Endothelial cell of umbilical vein (primary cell): ENCODE measurements around the gene LRRC8D. TPM values are rescaled to one million over a fixed set of nuclear protein-coding genes. Genes with fewer than 3 reads are reported as not detected.

ENCODE experiments used
- BruUV-seq: library from RNA; stranded (reverse); fragments of 400-500 nt; replicated peaks from 2 replicates; lab custom pipeline; 2021; lab: Mats Ljungman, UMichigan
- CTCF ChIA-PET: fragments of 300-600, 350-600 bp; sonication (Branson Sonifier 250); formaldehyde crosslinking; loops from one replicate; lab custom pipeline; 2021; ENCODE audit warnings: antibody characterized with exemption, inconsistent platforms; lab: Charles Lee
- POLR2A ChIA-PET: fragments of 300-600, 350-600 bp; sonication (Branson Sonifier 250); formaldehyde crosslinking; loops from one replicate; lab custom pipeline; 2021; ENCODE audit warnings: antibody characterized with exemption, inconsistent platforms; lab: Charles Lee
- DNase-seq: peaks from one replicate; pipeline ENCODE4 v3.0.0-alpha.2; 2011; ENCODE audit warnings: low read depth, low spot score
- FAIRE-seq: peaks from 2 replicates; lab custom pipeline; 2011; peaks lifted over from hg19 to GRCh38; lab: Jason Lieb, UNC
- H2AFZ ChIP-seq: 2 replicates; pipeline ENCODE4 v1.6.0; 2012; ENCODE audit warnings: low read depth, low read length, control low read depth, inconsistent platforms
- H3K27ac ChIP-seq: 2 replicates; pipeline ENCODE4 v1.5.1; 2011; ENCODE audit warnings: low read depth, mild to moderate bottlenecking, control low read depth, low read length, moderate library complexity; ENCODE audit not compliant: insufficient read depth
- H3K27me3 ChIP-seq, 2 experiments: 2 replicates each; pipeline versions ENCODE4 v1.6.0 to v1.6.1; 2011; ENCODE audit warnings: low read length in 2 of 2, mixed read lengths in 1 of 2; ENCODE audit not compliant: control insufficient read depth in 2 of 2, insufficient read depth in 2 of 2
- H3K36me3 ChIP-seq, 2 experiments: 2 replicates in 1 of 2; 3 replicates in 1 of 2; pipeline ENCODE4 v1.5.1; 2011; ENCODE audit warnings: low read length in 2 of 2, mild to moderate bottlenecking in 1 of 2, moderate library complexity in 1 of 2; ENCODE audit not compliant: control insufficient read depth in 2 of 2, insufficient read depth in 2 of 2; ENCODE audit errors: extremely low read depth in 1 of 2
- H3K4me1 ChIP-seq: 3 replicates; pipeline ENCODE4 v1.5.1; 2011; ENCODE audit warnings: mild to moderate bottlenecking, low read length; ENCODE audit not compliant: control insufficient read depth, insufficient read depth; ENCODE audit errors: extremely low read depth
- H3K4me2 ChIP-seq: 2 replicates; pipeline ENCODE4 v1.6.1; 2011; ENCODE audit warnings: low read length, control low read depth, mixed read lengths; ENCODE audit not compliant: insufficient read depth
- H3K4me3 ChIP-seq, 3 experiments: fragments of 200-600 bp in 1 of 3; sonication (generic), shearing (Covaris generic) in 1 of 3; replicated peaks in 1 of 3; 2 replicates each; pipeline ENCODE4 v1.5.1; 2011 to 2016; ENCODE audit warnings: control low read depth in 3 of 3, low read length in 3 of 3, mild to moderate bottlenecking in 2 of 3, inconsistent platforms in 1 of 3, low read depth in 1 of 3, moderate library complexity in 1 of 3; ENCODE audit not compliant: insufficient read depth in 1 of 3
- H3K79me2 ChIP-seq: 2 replicates; pipeline ENCODE4 v1.6.0; 2012; ENCODE audit warnings: low read length, inconsistent platforms; ENCODE audit not compliant: control insufficient read depth, insufficient read depth
- H3K9ac ChIP-seq: replicated peaks from 2 replicates; pipeline ENCODE3; 2011; ENCODE audit warnings: low read length, control low read depth; ENCODE audit not compliant: insufficient read depth; ENCODE audit errors: extremely low read depth
- H3K9me1 ChIP-seq: replicated peaks from 3 replicates; pipeline ENCODE4 v1.6.0; 2011; ENCODE audit warnings: mild to moderate bottlenecking, low read length; ENCODE audit not compliant: control insufficient read depth, insufficient read depth; ENCODE audit errors: extremely low read depth
- H3K9me3 ChIP-seq: replicated peaks from 2 replicates; pipeline ENCODE4 v1.5.1; 2012; ENCODE audit warnings: low read length, inconsistent platforms; ENCODE audit not compliant: control insufficient read depth, insufficient read depth
- H4K20me1 ChIP-seq: replicated peaks from 2 replicates; pipeline ENCODE3; 2011; ENCODE audit warnings: mild to moderate bottlenecking, low read length; ENCODE audit not compliant: control insufficient read depth, insufficient read depth; ENCODE audit errors: extremely low read depth
- CTCF ChIP-seq, 2 donors: IDR thresholded peaks; 1 replicate in 1 of 2; 2 replicates in 1 of 2; pipeline ENCODE4 v1.5.1; 2011; ENCODE audit warnings: low read length in 2 of 2, mild to moderate bottlenecking in 2 of 2, moderate library complexity in 2 of 2, control low read depth in 1 of 2, inconsistent platforms in 1 of 2, low read depth in 1 of 2; ENCODE audit not compliant: insufficient read depth in 1 of 2; ENCODE audit errors: extremely low read depth in 1 of 2
- EZH2 ChIP-seq: IDR thresholded peaks from 2 replicates; pipeline ENCODE4 v1.6.1; 2012; ENCODE audit warnings: borderline replicate concordance, low read depth, mild to moderate bottlenecking, moderate library complexity, low read length, inconsistent platforms; ENCODE audit not compliant: severe bottlenecking
- FOS ChIP-seq: IDR thresholded peaks from 2 replicates; pipeline ENCODE4 v1.6.1; 2011; ENCODE audit warnings: mild to moderate bottlenecking, low read length, moderate library complexity, borderline replicate concordance; ENCODE audit not compliant: insufficient read depth
- GATA2 ChIP-seq: IDR thresholded peaks from 2 replicates; pipeline ENCODE4 v1.7.0; 2011; ENCODE audit warnings: low read depth, mild to moderate bottlenecking, moderate library complexity, mixed read lengths, low read length; ENCODE audit not compliant: insufficient read length, insufficient read depth
- JUN ChIP-seq: IDR thresholded peaks from 2 replicates; pipeline ENCODE4 v1.6.1; 2011; ENCODE audit warnings: borderline replicate concordance, low read depth; ENCODE audit not compliant: insufficient read length, insufficient read depth
- MYC ChIP-seq: IDR thresholded peaks from one replicate; pipeline ENCODE4 v1.6.1; 2011; ENCODE audit warnings: mild to moderate bottlenecking, low read depth, low read length
- POLR2A ChIP-seq: IDR thresholded peaks from 2 replicates; pipeline ENCODE4 v1.6.1; 2012; ENCODE audit warnings: low read depth, mild to moderate bottlenecking, control low read depth, low read length
- POLR2AphosphoS5 ChIP-seq: IDR thresholded peaks from 2 replicates; pipeline ENCODE4 v1.6.1; 2012; ENCODE audit warnings: low read depth, mild to moderate bottlenecking, control low read depth, low read length, moderate library complexity; ENCODE audit not compliant: insufficient read depth
- dilution Hi-C: fragments of 300-500 bp; cut with MboI; formaldehyde crosslinking; loops from one replicate; pipeline ENCODE4 v1.15.0; 2019; ENCODE audit warnings: low sequenced_read_pairs; ENCODE audit not compliant: extremely low pct_ligation_motif_present
- intact Hi-C: fragments of 100-400 bp; cut with micrococcal nuclease; formaldehyde crosslinking; loops from one replicate; pipeline ENCODE4 v1.10.0; 2022
- polyA plus RNA-seq, 4 experiments: library from polyadenylated mRNA; depleted of rRNA in 3 of 4; stranded (reverse) in 3 of 4; unstranded in 1 of 4; fragments of >200 nt; gene quantifications; 2 replicates each; pipeline versions ENCODE4 v1.2.1 to v1.2.3, GENCODE V29; 2011 to 2012; ENCODE audit warnings: missing spikeins in 1 of 4
- total RNA-seq: library from RNA; stranded (reverse); gene quantifications from 2 replicates; pipeline ENCODE4 v1.2.3, GENCODE V29; 2021
- TF ChIP-seq, protein P1 (sequence below): IDR thresholded peaks from 2 replicates; pipeline ENCODE4 v1.6.1; 2011; ENCODE audit not compliant: insufficient read depth, insufficient read length

LRRC8D gene
- total and polyA plus RNA-seq, 2 donors (not counting 3 experiments of a cell fraction or from before 2014, with no cell fraction given), result 31.9 to 37.7 TPM

DNA sequence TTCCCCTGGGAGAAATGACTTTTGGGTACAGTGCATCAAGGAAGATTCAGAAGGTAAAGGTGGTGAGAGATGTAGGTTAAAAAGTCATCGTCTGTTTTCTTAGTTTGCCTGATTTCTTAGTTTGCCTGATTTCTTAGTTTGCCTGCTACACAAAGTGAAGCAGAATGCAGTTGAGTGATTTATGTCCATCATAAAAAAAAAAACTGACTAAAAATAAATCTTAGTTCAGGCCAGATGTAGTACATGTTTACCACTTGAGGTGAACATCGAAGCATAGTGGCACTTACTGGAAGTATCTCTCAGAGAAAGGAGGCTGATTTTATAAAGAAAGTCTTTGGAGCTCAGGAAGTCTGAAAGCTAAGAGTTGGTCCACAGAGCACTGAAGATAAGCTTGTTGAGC, 79.5 kb downstream of the LRRC8D start:
- H3K36me3 ChIP-seq, result no peaks in the 10 kb centered on the region
- H3K9me3 ChIP-seq, result no peaks in the 10 kb centered on the region
- DNase-seq, result no peak
- CTCF ChIA-PET, result no interaction called here
- POLR2A ChIA-PET, result no interaction called here
- TF ChIP-seq EZH2 (no peak), POLR2A (no peak), JUN (no peak), GATA2 (no peak), MYC (no peak), POLR2AphosphoS5 (no peak), CTCF (IDR thresholded peaks at IDR 0.05; ENCODE audit: extremely low read depth in 1 of 2, insufficient read depth in 1 of 2, low read depth in 1 of 2, low read length in 2 of 2) (no peak), FOS (no peak)
- TF ChIP-seq, protein P1, sequence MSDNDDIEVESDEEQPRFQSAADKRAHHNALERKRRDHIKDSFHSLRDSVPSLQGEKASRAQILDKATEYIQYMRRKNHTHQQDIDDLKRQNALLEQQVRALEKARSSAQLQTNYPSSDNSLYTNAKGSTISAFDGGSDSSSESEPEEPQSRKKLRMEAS, result no peak
- H3K4me1 ChIP-seq, result peaks cover 39% of the 10 kb centered on the region
- no peaks in the 10 kb centered on the region for H4K20me1 ChIP-seq
- intact Hi-C loops (no loop called here), dilution Hi-C loops (no loop called here)
- H3K9ac ChIP-seq, result no peak overlapping the region
- no peak overlapping the region for H3K4me2 ChIP-seq
- BruUV-seq, result no TSS peak
- no peak overlapping the region for H3K27ac ChIP-seq
- no peaks in the 10 kb centered on the region for H3K27me3 ChIP-seq
- H3K9me1 ChIP-seq, result no peaks in the 10 kb centered on the region
- FAIRE-seq, result no peak
- peaks cover 4% of the 10 kb centered on the region for H3K79me2 ChIP-seq
- no peak overlapping the region for H2AFZ ChIP-seq
- H3K4me3 ChIP-seq, result no peak overlapping the region
